BLaER1 treated with 17β-estradiol and CSF1 and Interleukin-3, amounts not matched to agents 10 nM and 100 nM (cell line): Measurements from ENCODE around the gene CERS5.
"Not testable (repeated sequence)": the region's sequence is repeated elsewhere in the genome, so short reads cannot be mapped to it uniquely, and the experiment has no call there.

ENCODE experiments used
- H3K27ac ChIP-seq, 11 experiments: shearing (Covaris generic); formaldehyde crosslinking; 2 replicates each; pipeline ENCODE4 v1.8.1; 2022
- H3K27me3 ChIP-seq, 11 experiments: shearing (Covaris generic); formaldehyde crosslinking; 2 replicates each; pipeline ENCODE4 v1.8.1; 2022
- H3K36me3 ChIP-seq, 11 experiments: shearing (Covaris generic); formaldehyde crosslinking; 2 replicates each; pipeline ENCODE4 v1.8.1; 2022
- H3K4me1 ChIP-seq, 10 experiments: shearing (Covaris generic); formaldehyde crosslinking; 2 replicates each; pipeline ENCODE4 v1.8.1; 2022
- H3K4me2 ChIP-seq, 11 experiments: shearing (Covaris generic); formaldehyde crosslinking; 2 replicates each; pipeline ENCODE4 v1.8.1; 2022
- H3K4me3 ChIP-seq, 10 experiments: shearing (Covaris generic); formaldehyde crosslinking; 2 replicates each; pipeline ENCODE4 v1.8.1; 2022
- H3K9ac ChIP-seq, 11 experiments: shearing (Covaris generic); formaldehyde crosslinking; 2 replicates each; pipeline ENCODE4 v1.8.1; 2022
- H3K9me3 ChIP-seq, 11 experiments: shearing (Covaris generic); formaldehyde crosslinking; replicated peaks in 1 of 11; 2 replicates each; pipeline ENCODE4 v1.8.1; 2022
- H4K20me1 ChIP-seq, 11 experiments: shearing (Covaris generic); formaldehyde crosslinking; 2 replicates each; pipeline ENCODE4 v1.8.1; 2022
- Cebpa-rat ChIP-seq, 11 experiments: shearing (Covaris generic); IDR thresholded peaks; 2 replicates each; pipeline ENCODE4 v1.8.1; 2022

The CERS5 gene

GRCh38 chr12:50181691-50182090 is 14.5 kb upstream of the CERS5 start:
- Histone ChIP-seq H3K9ac (no peak overlapping the region), H3K9me3 (no peaks in the 10 kb centered on the region), H4K20me1 (no peaks in the 10 kb centered on the region; a peak in 1 of 22 replicates), H3K4me1 (peaks cover 6 to 13% (median 9%) of the 10 kb centered on the region in 10 experiments; a peak in 18 of 20 replicates), H3K4me3 (no peak overlapping the region), H3K36me3 (peaks cover 6 to 76% (median 20%) of the 10 kb centered on the region in 11 experiments; a peak in 18 of 22 replicates), H3K4me2 (no peak overlapping the region), H3K27ac (no peak overlapping the region), H3K27me3 (no peaks in the 10 kb centered on the region)
- TF ChIP-seq Cebpa-rat (IDR thresholded peaks at IDR 0.05): no peak

GRCh38 chr12:50175716-50176026 is 8.5 kb upstream of the CERS5 start:
- peaks cover 6 to 47% (median 18%) of the 10 kb centered on the region in 11 experiments; a peak in 18 of 22 replicates for H3K36me3 ChIP-seq
- H3K9ac ChIP-seq: no peak overlapping the region
- peaks cover 0 to 10% (median 3%) of the 10 kb centered on the region in 10 experiments; a peak in 6 of 20 replicates for H3K4me1 ChIP-seq
- no peaks in the 10 kb centered on the region for H4K20me1 ChIP-seq
- no peak overlapping the region for H3K27ac ChIP-seq
- no peaks in the 10 kb centered on the region for H3K27me3 ChIP-seq
- H3K4me2 ChIP-seq: no peak overlapping the region
- no peak overlapping the region for H3K4me3 ChIP-seq
- H3K9me3 ChIP-seq: no peaks in the 10 kb centered on the region
- TF ChIP-seq Cebpa-rat (IDR thresholded peaks at IDR 0.05): no peak

DNA sequence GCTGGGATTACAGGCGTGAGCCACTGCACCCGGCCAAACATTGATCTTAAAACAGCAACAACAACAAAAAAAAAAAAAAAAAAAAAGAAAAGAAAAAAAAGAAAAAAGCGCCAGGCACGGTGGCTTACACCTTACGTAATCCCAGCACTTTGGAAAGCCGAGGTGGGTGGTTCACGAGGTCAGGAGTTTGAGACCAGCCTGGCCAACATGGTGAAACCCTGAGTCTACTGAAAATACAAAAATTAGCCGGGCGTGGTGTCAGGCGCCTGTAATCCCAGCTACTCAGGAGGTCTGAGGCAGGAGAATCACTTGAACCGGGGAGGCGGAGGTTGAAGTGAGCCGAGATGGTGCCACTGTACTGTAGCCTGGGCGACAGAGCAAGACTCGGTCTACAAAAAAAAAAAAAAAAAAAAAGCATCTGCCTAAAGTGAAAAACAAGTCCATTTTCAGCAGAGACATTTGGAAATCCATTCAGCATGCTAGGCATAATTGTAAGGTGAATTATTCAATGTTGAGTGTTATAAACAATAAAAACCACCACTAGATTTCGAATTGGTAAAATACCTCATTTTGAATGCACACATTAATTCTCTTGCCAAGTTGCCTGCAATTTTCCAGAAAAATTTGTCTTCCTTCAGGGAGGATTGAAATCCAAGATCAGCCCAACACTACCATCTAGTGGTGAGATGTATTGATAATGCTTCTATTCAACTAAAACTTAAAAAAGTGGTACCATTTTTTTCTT is 8.0 kb upstream of the CERS5 start:
- H3K4me1 ChIP-seq: peaks cover 0 to 14% (median 5%) of the 10 kb centered on the region in 10 experiments; a peak in 10 of 20 replicates
- no peak overlapping the region for H3K9ac ChIP-seq
- no peak for TF ChIP-seq Cebpa-rat (IDR thresholded peaks at IDR 0.05)
- H3K27me3 ChIP-seq: no peaks in the 10 kb centered on the region
- peaks cover 0 to 2% (median 0%) of the 10 kb centered on the region in 11 experiments; a peak in 4 of 22 replicates for H3K9me3 ChIP-seq
- no peak overlapping the region for H3K27ac ChIP-seq
- H4K20me1 ChIP-seq: no peaks in the 10 kb centered on the region
- H3K36me3 ChIP-seq: peaks cover 6 to 42% (median 17%) of the 10 kb centered on the region in 11 experiments; a peak in 18 of 22 replicates
- no peak overlapping the region for H3K4me3 ChIP-seq
- no peak overlapping the region for H3K4me2 ChIP-seq

DNA sequence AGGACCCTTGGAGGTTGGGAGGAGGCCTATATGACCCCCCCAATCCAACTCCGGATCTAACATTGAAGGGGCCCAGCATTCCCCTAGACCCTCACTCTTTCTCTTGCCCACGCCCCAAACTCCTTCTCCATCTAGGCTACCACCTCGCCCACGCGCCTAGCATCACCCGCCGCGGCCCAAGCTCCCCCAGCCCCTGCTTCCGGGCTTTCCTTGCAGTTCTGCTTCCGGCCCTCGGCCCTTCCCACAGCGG is 445 bp downstream of the CERS5 start:
- H3K9me3 ChIP-seq: peaks cover 0 to 23% (median 0%) of the 10 kb centered on the region in 11 experiments; a peak in 8 of 22 replicates
- H3K36me3 ChIP-seq: peaks cover 0 to 21% (median 0%) of the 10 kb centered on the region in 11 experiments; a peak in 8 of 22 replicates
- peaks cover 18 to 49% (median 33%) of the 10 kb centered on the region in 10 experiments for H3K4me1 ChIP-seq
- TF ChIP-seq Cebpa-rat (IDR thresholded peaks at IDR 0.05): no peak
- H3K9ac ChIP-seq: peak overlapping the region; percentile 85 to 97 (median 94)
- no peaks in the 10 kb centered on the region for H3K27me3 ChIP-seq
- H4K20me1 ChIP-seq: peaks cover 0 to 38% (median 24%) of the 10 kb centered on the region in 11 experiments; a peak in 15 of 22 replicates
- peak overlapping the region; percentile 80 to 98 (median 94) for H3K27ac ChIP-seq
- H3K4me3 ChIP-seq: peak overlapping the region; percentile 67 to 98 (median 90)
- peak overlapping the region; percentile 82 to 96 (median 89) for H3K4me2 ChIP-seq

DNA sequence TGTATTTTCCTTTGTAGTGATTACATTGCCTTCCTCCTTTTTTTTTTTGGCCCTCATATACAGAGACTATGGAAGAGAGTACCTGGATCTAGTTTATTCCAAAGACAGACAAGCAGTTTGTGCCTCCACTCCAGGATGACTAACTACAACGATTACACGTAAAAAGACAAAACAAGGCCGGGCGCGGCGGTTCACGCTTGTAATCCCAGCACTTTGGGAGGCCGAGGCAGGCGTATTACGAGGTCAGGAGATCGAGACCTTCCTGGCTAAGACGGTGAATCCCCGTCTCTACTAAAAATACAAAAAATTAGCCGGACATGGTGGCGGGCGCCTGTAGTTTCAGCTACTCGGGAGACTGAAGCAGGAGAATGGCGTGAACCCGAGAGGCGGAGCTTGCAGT is 2.2 kb downstream of the CERS5 start:
- Histone ChIP-seq H3K4me1 (peaks cover 18 to 62% (median 29%) of the 10 kb centered on the region in 10 experiments), H3K9ac (no peak overlapping the region), H3K27ac (no peak overlapping the region), H3K9me3 (peaks cover 0 to 20% (median 0%) of the 10 kb centered on the region in 11 experiments; a peak in 8 of 22 replicates), H4K20me1 (peaks cover 0 to 56% (median 40%) of the 10 kb centered on the region in 11 experiments; a peak in 17 of 22 replicates), H3K36me3 (peaks cover 0 to 31% (median 5%) of the 10 kb centered on the region in 11 experiments; a peak in 9 of 22 replicates), H3K27me3 (no peaks in the 10 kb centered on the region), H3K4me3 (peak overlapping the region in 1 of 10 experiments; percentile 98; a peak in 1 of 20 replicates), H3K4me2 (peak overlapping the region; percentile 82 to 96 (median 89); a peak in 20 of 22 replicates)
- TF ChIP-seq Cebpa-rat (IDR thresholded peaks at IDR 0.05): no peak

- peaks cover 0 to 83% (median 53%) of the 10 kb centered on the region in 11 experiments; a peak in 18 of 22 replicates for H4K20me1 ChIP-seq
- no peak overlapping the region for H3K4me3 ChIP-seq
- no peak for TF ChIP-seq Cebpa-rat (IDR thresholded peaks at IDR 0.05)
- H3K27me3 ChIP-seq: no peaks in the 10 kb centered on the region
- peaks cover 13 to 50% (median 19%) of the 10 kb centered on the region in 11 experiments; a peak in 21 of 22 replicates for H3K36me3 ChIP-seq
- no peak overlapping the region for H3K4me2 ChIP-seq
- no peak overlapping the region for H3K9ac ChIP-seq
- H3K27ac ChIP-seq: no peak overlapping the region
- H3K9me3 ChIP-seq: peaks cover 0 to 6% (median 2%) of the 10 kb centered on the region in 11 experiments; a peak in 9 of 22 replicates
- H3K4me1 ChIP-seq: peaks cover 12 to 54% (median 19%) of the 10 kb centered on the region in 10 experiments
These were observed 4.9 kb downstream of the CERS5 start for GRCh38 chr12:50162230-50162629.

DNA sequence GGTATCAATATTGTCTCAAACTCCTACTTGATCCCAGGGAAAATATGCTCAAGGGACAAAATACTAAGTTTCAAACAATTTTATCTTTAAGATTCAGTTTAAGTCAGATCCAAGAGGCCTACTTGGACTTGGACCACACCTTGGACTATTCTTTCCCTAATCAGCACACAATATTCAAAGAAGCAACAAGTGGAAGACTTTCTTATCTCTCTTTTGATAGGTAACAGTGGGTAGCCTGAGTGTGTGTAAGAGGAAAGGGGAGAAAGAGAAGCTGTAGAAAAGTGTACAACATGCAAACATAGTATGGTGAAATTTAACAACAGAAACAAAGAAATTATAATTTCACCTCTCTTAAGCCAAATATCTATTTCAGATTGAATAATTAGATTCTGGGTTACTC is 6.5 kb downstream of the CERS5 start:
- Histone ChIP-seq H3K9ac (no peak overlapping the region), H4K20me1 (peaks cover 0 to 93% (median 65%) of the 10 kb centered on the region in 11 experiments; a peak in 18 of 22 replicates), H3K27ac (no peak overlapping the region; a peak in 1 of 22 replicates), H3K36me3 (peaks cover 21 to 57% (median 30%) of the 10 kb centered on the region in 11 experiments), H3K4me1 (peaks cover 4 to 48% (median 11%) of the 10 kb centered on the region in 10 experiments), H3K4me3 (no peak overlapping the region), H3K9me3 (peaks cover 0 to 14% (median 10%) of the 10 kb centered on the region in 11 experiments; a peak in 17 of 22 replicates), H3K27me3 (no peaks in the 10 kb centered on the region), H3K4me2 (no peak overlapping the region)
- TF ChIP-seq Cebpa-rat (IDR thresholded peaks at IDR 0.05): no peak

DNA sequence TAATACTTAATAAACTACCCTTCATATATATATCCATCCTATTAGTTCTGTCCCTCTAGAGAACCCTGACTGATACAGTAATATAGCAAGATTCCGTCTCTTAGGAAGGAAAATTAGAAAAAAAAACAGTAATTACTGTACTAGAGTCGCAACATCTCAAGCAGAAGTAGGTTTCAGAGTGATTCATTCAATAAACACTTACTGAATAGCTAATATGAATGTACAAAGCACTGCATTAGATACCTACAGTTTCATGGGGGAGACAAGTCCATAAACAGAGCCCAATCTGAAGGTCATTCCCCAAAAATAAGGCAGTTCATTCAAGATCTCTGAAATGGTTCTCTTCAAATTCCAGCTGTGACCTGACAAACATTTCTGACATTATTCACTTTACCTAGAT is 9.9 kb downstream of the CERS5 start:
- no peaks in the 10 kb centered on the region for H3K27me3 ChIP-seq
- peaks cover 23 to 62% (median 45%) of the 10 kb centered on the region in 11 experiments for H3K36me3 ChIP-seq
- no peak overlapping the region for H3K4me2 ChIP-seq
- TF ChIP-seq Cebpa-rat (IDR thresholded peaks at IDR 0.05): no peak
- H3K4me1 ChIP-seq: peaks cover 0 to 16% (median 0%) of the 10 kb centered on the region in 10 experiments; a peak in 2 of 20 replicates
- H4K20me1 ChIP-seq: peaks cover 0 to 89% (median 59%) of the 10 kb centered on the region in 11 experiments; a peak in 18 of 22 replicates
- H3K4me3 ChIP-seq: no peak overlapping the region
- no peak overlapping the region for H3K9ac ChIP-seq
- peaks cover 0 to 14% (median 10%) of the 10 kb centered on the region in 11 experiments; a peak in 17 of 22 replicates for H3K9me3 ChIP-seq
- no peak overlapping the region for H3K27ac ChIP-seq

DNA sequence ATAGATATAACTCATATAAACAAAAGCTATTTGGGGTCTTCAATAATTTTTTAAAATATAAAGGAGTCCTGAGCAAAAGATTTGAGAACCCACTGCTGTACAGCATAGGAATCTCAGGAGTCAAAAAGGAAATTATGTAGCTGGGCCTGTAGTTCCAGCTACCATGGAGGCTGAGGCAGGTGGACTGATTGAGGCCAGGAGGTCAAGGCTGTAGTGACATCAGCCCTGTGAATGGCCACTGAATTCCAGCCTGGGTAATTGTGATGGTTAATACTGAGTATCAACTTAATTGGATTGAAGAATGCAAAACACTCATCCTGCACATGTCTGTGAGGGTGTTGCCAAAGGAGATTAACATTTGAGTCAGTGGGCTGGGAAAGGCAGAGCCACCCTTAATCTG is 10.5 kb downstream of the CERS5 start:
- Histone ChIP-seq H3K27me3 (no peaks in the 10 kb centered on the region), H3K27ac (no peak overlapping the region), H3K4me2 (no peak overlapping the region), H3K9me3 (peaks cover 0 to 14% (median 10%) of the 10 kb centered on the region in 11 experiments; a peak in 17 of 22 replicates), H3K4me3 (no peak overlapping the region), H3K36me3 (peaks cover 23 to 68% (median 45%) of the 10 kb centered on the region in 11 experiments), H4K20me1 (peaks cover 4 to 89% (median 60%) of the 10 kb centered on the region in 11 experiments; a peak in 17 of 22 replicates), H3K4me1 (peaks cover 0 to 15% (median 0%) of the 10 kb centered on the region in 10 experiments; a peak in 3 of 20 replicates), H3K9ac (no peak overlapping the region)
- no peak for TF ChIP-seq Cebpa-rat (IDR thresholded peaks at IDR 0.05)

- peaks cover 17 to 89% (median 61%) of the 10 kb centered on the region in 11 experiments; a peak in 18 of 22 replicates for H4K20me1 ChIP-seq
- peaks cover 0 to 14% (median 10%) of the 10 kb centered on the region in 11 experiments; a peak in 17 of 22 replicates for H3K9me3 ChIP-seq
- H3K4me1 ChIP-seq, H3K4me3 ChIP-seq, H3K4me2 ChIP-seq, H3K27me3 ChIP-seq, H3K9ac ChIP-seq, H3K27ac ChIP-seq: not testable (repeated sequence)
- H3K36me3 ChIP-seq: peaks cover 23 to 69% (median 44%) of the 10 kb centered on the region in 11 experiments
These were observed 12.2 kb downstream of the CERS5 start for GRCh38 chr12:50154947-50155346.
